Myocyte (in vitro differentiated cells): ENCODE data around the gene RABGEF1. TPM values are rescaled to one million over a fixed set of nuclear protein-coding genes. Genes with fewer than 3 reads are reported as not detected.
"Not testable (repeated sequence)": the region's sequence is repeated elsewhere in the genome, so short reads cannot be mapped to it uniquely, and the experiment has no call there.

Experiments used
- DNase-seq: peaks from one replicate; pipeline ENCODE4 v3.0.0-alpha.2; 2012; ENCODE audit warnings: low read depth
- total RNA-seq: library from RNA; depleted of rRNA; stranded (reverse); fragments of >200 nt; gene quantifications from 2 replicates; pipeline ENCODE4 v1.2.3, GENCODE V29; 2014

The RABGEF1 gene
- total RNA-seq, 1 donor from 2014 or later: 40.7 TPM

GRCh38 chr7:66807736-66808135 is 67.2 kb downstream of the RABGEF1 start:
- no peak for DNase-seq

DNA sequence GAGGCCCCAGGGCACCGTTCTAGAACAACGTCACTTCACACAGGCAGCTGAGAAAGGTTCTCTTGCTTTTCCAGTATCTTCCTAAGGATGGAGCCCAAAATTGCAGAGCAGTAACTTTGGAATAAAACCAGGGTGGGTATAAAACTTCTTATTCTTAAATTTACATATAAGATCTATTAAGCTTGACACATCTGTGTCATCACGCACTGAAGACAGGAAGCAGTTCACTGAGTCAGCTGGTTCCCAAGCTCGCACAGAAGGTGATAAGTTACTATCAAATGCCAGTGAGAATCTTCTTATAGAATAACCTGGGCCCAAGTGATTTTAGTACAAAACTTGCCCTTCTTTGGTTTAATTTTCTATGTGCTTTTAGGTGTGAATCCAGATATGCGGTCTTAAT is 70.2 kb downstream of the RABGEF1 start:
- no peak for DNase-seq

DNA sequence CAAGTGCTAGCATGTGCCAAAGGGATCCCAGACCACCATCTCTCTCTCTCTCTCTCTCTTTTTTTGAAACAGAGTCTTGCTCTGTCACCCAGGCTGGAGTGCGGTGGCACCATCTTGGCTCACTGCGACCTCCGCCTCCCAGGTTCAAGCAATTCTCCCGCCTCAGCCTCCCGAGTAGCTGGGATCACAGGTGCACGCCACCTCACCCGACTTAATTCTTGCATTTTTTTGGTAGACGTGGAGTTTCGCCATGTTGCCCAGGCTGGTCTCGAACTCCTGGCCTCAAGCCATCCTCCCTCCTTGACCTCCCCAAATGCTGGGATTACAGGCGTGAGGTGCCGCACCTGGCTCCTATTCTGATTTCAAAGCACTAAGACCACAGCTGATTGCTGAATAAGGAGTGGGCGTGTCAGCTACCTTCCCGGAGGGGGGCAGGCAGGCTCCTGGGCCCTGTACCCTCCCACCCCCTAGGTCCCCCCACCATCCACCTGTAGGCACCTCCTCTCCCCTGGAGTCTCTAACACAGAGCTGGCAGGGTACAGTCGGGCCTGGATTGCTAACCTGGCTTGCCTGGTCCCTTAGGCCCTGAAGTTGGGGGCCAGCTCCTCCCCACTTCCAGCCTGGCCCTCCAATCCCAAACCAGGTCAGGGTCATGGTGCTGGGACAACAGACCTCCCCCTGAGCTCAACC is 74.8 kb downstream of the RABGEF1 start:
- DNase-seq: not testable (repeated sequence)

DNA sequence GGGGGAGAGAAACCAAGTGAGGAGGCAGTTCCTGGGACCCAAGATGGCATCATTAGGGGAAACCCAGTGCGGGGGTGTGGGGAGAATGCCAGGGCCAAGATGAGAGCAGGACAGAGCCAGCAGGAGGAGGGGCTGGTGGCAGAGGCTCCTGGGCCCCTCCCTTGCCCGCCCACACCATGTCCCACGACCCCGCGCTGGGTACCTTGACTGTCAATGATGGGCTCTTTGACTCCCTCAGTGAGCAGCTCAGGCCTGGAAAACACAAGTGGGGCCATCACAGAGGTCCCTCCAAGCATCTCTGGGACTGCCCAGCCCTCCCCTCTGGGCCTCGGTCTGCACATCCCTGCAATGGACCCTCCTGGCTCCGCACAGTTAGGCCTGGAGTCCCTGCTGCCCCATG is 75.4 kb downstream of the RABGEF1 start:
- no peak for DNase-seq

- peak; percentile 6 for DNase-seq
Observed at GRCh38 chr7:66816658-66817057, 76.1 kb downstream of the RABGEF1 start.

- peak; percentile 81 for DNase-seq
Observed at GRCh38 chr7:66817208-66817795, 76.8 kb downstream of the RABGEF1 start.

GRCh38 chr7:66817956-66818355 is 77.4 kb downstream of the RABGEF1 start:
- DNase-seq: peak; percentile 7

- DNase-seq: no peak
Observed at GRCh38 chr7:66824041-66824440, 83.5 kb downstream of the RABGEF1 start.

- peak; percentile 12 for DNase-seq
Observed at GRCh38 chr7:66825538-66825937, 85.0 kb downstream of the RABGEF1 start.

DNA sequence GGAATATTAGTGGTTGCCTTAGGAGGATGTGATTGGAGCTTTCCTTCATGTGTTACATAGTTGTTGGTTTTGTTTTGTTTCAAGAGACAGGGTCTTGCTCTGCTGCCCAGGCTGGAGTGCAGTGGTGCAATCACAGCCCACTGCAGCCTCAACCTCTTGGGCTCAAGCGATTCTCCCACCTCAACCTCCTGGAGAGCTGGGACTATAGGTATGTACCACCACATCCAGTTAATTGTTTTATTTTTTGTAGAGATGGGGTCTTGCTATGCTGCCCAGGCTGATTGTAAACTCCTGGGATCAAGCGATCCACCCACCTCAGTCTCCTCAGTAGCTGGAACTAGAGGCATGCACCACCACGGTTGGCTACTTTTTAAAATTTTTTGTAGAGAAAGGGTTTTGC is 86.1 kb downstream of the RABGEF1 start:
- DNase-seq: no peak

- not testable (repeated sequence) for DNase-seq
Observed at GRCh38 chr7:66830976-66831375, 90.4 kb downstream of the RABGEF1 start.

DNA sequence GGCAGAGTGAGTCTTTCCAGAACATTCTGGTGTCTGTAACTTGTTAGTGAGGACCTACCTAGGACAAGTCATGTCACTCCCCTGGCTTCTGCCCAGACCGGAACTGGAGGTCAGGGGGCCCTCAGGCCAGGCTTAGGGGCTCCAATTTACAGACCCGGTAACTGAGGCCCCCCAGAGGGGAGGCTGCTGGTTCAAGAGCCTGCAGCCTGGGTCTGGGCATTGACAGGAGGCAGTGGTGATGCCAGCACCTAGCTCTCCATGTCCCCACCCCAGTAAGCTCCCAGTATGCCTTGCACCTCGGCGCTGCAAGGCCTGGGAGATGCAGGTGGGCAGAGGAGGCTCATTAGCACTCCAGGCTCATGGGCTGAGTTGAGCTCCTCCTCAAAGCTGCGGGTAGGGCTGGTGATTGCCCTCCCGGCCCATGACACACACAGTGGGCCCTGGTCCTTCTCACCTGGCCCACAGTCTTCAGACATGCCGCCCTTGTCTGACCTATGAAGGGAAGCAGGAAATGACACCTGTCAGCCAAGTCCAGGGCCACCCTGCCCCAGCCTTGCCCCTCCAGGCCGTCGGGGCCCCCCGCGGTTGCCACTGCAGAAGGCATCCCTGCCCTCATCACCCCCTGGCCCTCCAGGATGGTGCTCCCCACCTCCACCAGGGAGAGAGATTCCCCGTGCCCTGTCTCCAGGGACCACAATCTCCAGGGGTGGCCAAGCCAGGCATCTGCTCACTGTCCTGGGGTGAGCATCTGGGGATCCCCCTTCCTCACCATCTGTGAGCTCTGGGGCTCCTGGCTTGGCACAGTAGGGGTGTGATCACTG is 92.2 kb downstream of the RABGEF1 start:
- no peak for DNase-seq

- no peak for DNase-seq
Observed at GRCh38 chr7:66837007-66837406, 96.5 kb downstream of the RABGEF1 start.

DNA sequence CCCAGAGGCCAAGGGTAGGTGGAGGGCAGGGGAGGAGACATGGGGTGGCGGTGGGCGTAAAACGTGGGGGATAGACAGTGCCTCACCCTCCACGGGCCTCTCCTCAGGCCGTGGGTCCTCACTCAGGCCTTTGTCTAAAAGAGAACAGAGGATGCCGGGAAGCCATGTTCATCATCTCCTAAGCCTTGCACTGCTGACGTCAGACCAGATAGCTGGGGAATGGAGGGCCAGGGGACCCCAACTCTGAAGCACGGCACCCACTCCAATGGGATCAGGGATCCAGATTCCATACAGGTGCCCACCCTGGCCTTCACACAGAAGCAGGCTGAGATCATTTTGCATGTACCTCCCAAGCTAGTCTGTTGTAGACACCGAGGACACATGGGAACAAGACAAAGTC is 97.1 kb downstream of the RABGEF1 start:
- no peak for DNase-seq

GRCh38 chr7:66839814-66840213 is 99.3 kb downstream of the RABGEF1 start:
- DNase-seq: no peak

- DNase-seq: no peak
Observed at GRCh38 chr7:66840316-66840715, 99.8 kb downstream of the RABGEF1 start.

- no peak for DNase-seq
Observed at GRCh38 chr7:66841898-66842297, 101.4 kb downstream of the RABGEF1 start.

GRCh38 chr7:66843492-66843891 is 103.0 kb downstream of the RABGEF1 start:
- DNase-seq: not testable (repeated sequence)

GRCh38 chr7:66844552-66845378 is 104.2 kb downstream of the RABGEF1 start:
- DNase-seq: peak; percentile 99

DNA sequence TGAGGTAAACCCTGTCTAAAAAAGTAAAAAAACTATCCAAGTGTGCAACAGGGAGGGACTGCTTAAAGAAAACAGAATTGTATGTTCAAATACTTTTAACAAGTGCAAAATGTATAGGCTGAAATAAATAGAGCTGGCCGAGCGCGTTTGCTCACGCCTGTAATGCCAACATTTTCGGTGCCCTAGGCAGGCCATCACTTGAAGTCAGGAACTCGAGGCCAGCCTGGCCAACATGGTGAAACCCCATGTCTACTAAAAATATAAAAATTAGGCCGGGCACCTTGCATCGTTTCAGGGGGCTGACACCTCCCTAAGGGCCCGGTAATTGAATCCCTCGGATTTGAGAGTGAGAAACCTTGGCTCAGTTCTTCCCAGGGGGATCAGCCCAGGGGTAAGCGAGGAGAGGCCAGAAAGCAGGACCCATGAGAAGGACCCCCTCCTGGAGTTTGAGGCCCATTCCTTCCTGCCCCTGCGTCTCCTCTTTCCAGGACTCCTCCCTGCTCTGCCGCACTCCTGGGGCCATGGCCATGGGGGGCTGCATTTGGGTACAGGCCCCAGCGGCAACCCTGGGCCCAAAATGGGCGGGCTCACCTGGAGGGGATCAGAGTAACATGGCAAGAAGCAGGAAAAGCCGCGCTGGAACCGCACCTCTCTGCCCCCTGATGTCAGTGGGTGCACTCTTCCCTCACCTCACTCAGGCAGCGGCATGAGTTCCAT is 105.0 kb downstream of the RABGEF1 start:
- no peak for DNase-seq

- not testable (repeated sequence) for DNase-seq
Observed at GRCh38 chr7:66846096-66846445, 105.5 kb downstream of the RABGEF1 start.
